Memory B cell (primary cell): ENCODE data around the gene IFNA6.
"Not testable (repeated sequence)": the region's sequence is repeated elsewhere in the genome, so short reads cannot be mapped to it uniquely, and the experiment has no call there.

Source experiments
- ATAC-seq: fragments of 150-1000 bp; cut with Tn5 transposase; 2 replicates; pipeline ENCODE4 v1.10.0; 2021; ENCODE audit warnings: low read depth, mild to moderate bottlenecking, moderate library complexity
- DNase-seq, 2 donors: peaks; one replicate each; pipeline ENCODE4 v3.0.0; 2022; ENCODE audit warnings: low spot score in 2 of 2
- H3K27ac Mint-ChIP-seq: one replicate; pipeline ENCODE4 v1.8.0; 2022; ENCODE audit warnings: mild to moderate bottlenecking, moderate library complexity, mixed read lengths
- H3K27me3 Mint-ChIP-seq: one replicate; pipeline ENCODE4 v1.8.0; 2022; ENCODE audit warnings: mixed read lengths
- H3K36me3 Mint-ChIP-seq: one replicate; pipeline ENCODE4 v1.8.0; 2022; ENCODE audit warnings: mild to moderate bottlenecking, mixed read lengths
- H3K4me1 Mint-ChIP-seq: one replicate; pipeline ENCODE4 v1.8.0; 2022; ENCODE audit warnings: mixed read lengths
- H3K4me3 Mint-ChIP-seq: one replicate; pipeline ENCODE4 v1.8.0; 2022; ENCODE audit warnings: mild to moderate bottlenecking, moderate library complexity, mixed read lengths
- H3K9me3 Mint-ChIP-seq: one replicate; pipeline ENCODE4 v1.8.0; 2022; ENCODE audit warnings: mixed read lengths

The IFNA6 gene

DNA sequence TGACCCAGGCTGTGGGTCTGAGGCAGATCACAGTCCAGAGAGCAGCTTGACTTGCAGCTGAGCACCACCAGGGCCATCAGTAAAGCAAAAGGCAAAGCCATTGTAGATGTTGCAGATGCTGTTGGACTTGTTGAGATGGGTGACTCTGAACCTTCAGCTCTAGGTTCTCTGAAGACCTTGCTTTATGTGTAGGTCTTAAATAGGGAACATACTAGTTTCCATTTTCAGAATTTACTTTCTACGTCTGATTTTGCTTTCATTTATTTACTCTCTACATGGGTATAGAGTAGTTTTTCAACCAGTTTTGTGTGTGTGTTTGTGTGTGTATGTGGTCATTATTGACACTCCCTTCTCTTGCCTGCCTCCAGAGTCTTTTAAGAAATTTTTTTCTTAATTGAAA, at the start of gene IFNA6:
Gene IFNA6, minus strand, starts transcription at position 101 of the 400 bp plus-strand sequence. Its CDS starts 0 bp downstream, at position 101.
- Mint-ChIP-seq H3K9me3 (peaks cover 3% of the 10 kb centered on the region), H3K27me3 (peaks cover 11% of the 10 kb centered on the region), H3K27ac (no peak within 1 kb of the TSS), H3K4me3 (no peak within 1 kb of the TSS), H3K4me1 (no peaks in the 10 kb centered on the region), H3K36me3 (peaks cover 3% of the 10 kb centered on the region)
- ATAC-seq (no peak), DNase-seq (no peak)

GRCh38 chr9:21399956-21400355, 49.3 kb upstream of the IFNA6 start:
- H3K4me1 Mint-ChIP-seq = peaks cover 9% of the 10 kb centered on the region
- peaks cover 2% of the 10 kb centered on the region for H3K9me3 Mint-ChIP-seq
- H3K36me3 Mint-ChIP-seq = no peaks in the 10 kb centered on the region
- no peak overlapping the region for H3K27ac Mint-ChIP-seq
- ATAC-seq (peak; percentile 33), DNase-seq (no peak)
- H3K4me3 Mint-ChIP-seq = no peak overlapping the region
- H3K27me3 Mint-ChIP-seq = peaks cover 23% of the 10 kb centered on the region

- DNase-seq = no peak
- Mint-ChIP-seq H3K27me3 (peaks cover 21% of the 10 kb centered on the region), H3K36me3 (no peaks in the 10 kb centered on the region), H3K9me3 (peaks cover 2% of the 10 kb centered on the region), H3K4me1 (peaks cover 9% of the 10 kb centered on the region), H3K4me3 (no peak overlapping the region), H3K27ac (no peak overlapping the region)
- ATAC-seq = no peak
Observed at GRCh38 chr9:21398955-21399489, 48.3 kb upstream of the IFNA6 start.

DNA sequence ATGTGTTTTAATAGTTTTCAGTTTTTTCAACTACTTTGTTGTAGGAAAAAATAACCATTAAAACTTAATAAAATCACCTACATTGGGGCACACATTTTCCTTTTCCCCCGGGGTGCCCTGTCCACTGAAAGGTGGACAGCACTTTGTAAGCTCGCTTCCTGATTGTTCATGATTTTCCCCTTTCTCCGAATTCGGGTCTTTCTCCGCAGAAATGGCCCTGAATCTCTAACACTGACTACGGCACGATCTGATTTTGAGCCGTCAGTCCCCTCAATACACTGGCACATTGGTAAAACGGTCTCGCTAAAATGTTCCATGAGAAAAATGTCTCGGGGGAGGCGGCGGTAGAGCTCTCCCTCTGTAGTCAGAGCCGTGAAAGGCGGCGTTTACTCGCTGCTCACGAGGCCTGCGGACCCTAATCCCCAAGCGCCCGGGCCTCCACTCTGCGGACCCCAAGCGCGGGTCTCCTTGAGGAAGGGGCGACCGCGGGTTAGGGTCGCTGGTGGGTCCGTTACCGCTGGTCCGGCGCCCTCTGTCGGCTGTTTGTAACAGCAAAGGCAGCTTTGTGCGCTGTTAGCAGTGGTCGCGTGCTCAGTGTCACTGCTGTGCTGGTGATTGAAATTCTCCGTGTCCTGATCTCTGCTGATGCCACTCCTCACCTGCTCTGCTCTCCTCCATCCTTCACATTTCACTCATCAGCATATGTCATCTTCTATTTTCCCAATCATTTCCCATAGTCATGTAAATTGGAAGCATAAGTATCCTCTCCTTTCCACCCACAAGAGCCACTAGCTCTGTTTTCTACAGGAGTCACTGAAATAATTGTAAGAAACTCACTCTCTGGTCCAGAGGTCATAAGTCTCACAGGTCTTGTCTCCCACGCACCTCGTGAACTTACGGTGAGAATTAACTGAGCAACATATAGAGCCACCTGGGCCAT, 45.4 kb upstream of the IFNA6 start:
- ATAC-seq (peak; percentile 62), DNase-seq (peak; percentile 38 to 60)
- Mint-ChIP-seq H3K27me3 (peaks cover 30% of the 10 kb centered on the region), H3K36me3 (no peaks in the 10 kb centered on the region), H3K4me1 (peaks cover 14% of the 10 kb centered on the region), H3K9me3 (peaks cover 2% of the 10 kb centered on the region), H3K27ac (no peak overlapping the region), H3K4me3 (peak overlapping the region; percentile 72)

GRCh38 chr9:21392270-21392669, 41.6 kb upstream of the IFNA6 start:
- no peaks in the 10 kb centered on the region for H3K9me3 Mint-ChIP-seq
- no peaks in the 10 kb centered on the region for H3K36me3 Mint-ChIP-seq
- peaks cover 31% of the 10 kb centered on the region for H3K27me3 Mint-ChIP-seq
- ATAC-seq = peak; percentile 92
- DNase-seq = peak in 1 of 2 donors; percentile 26
- no peak overlapping the region for H3K4me3 Mint-ChIP-seq
- no peak overlapping the region for H3K27ac Mint-ChIP-seq
- peaks cover 12% of the 10 kb centered on the region for H3K4me1 Mint-ChIP-seq

- Mint-ChIP-seq H3K27me3 (peaks cover 8% of the 10 kb centered on the region), H3K9me3 (no peaks in the 10 kb centered on the region), H3K4me1 (peaks cover 18% of the 10 kb centered on the region), H3K27ac (no peak within 1 kb of the TSS), H3K36me3 (no peaks in the 10 kb centered on the region), H3K4me3 (no peak within 1 kb of the TSS)
- DNase-seq (peak in 1 of 2 donors; percentile 23), ATAC-seq (peak; percentile 47)
Observed at GRCh38 chr9:21385131-21385670, 34.5 kb upstream of the IFNA6 start, which contains the start of gene IFNA2. Gene IFNA2 (minus strand): TSS chr9:21385398. CDS start chr9:21385329, 69 bp downstream.

GRCh38 chr9:21383627-21384026, 32.9 kb upstream of the IFNA6 start:
- peaks cover 18% of the 10 kb centered on the region for H3K4me1 Mint-ChIP-seq
- DNase-seq (no peak), ATAC-seq (no peak)
- H3K27me3 Mint-ChIP-seq = peaks cover 8% of the 10 kb centered on the region
- no peak overlapping the region for H3K4me3 Mint-ChIP-seq
- no peaks in the 10 kb centered on the region for H3K36me3 Mint-ChIP-seq
- no peak overlapping the region for H3K27ac Mint-ChIP-seq
- H3K9me3 Mint-ChIP-seq = no peaks in the 10 kb centered on the region

DNA sequence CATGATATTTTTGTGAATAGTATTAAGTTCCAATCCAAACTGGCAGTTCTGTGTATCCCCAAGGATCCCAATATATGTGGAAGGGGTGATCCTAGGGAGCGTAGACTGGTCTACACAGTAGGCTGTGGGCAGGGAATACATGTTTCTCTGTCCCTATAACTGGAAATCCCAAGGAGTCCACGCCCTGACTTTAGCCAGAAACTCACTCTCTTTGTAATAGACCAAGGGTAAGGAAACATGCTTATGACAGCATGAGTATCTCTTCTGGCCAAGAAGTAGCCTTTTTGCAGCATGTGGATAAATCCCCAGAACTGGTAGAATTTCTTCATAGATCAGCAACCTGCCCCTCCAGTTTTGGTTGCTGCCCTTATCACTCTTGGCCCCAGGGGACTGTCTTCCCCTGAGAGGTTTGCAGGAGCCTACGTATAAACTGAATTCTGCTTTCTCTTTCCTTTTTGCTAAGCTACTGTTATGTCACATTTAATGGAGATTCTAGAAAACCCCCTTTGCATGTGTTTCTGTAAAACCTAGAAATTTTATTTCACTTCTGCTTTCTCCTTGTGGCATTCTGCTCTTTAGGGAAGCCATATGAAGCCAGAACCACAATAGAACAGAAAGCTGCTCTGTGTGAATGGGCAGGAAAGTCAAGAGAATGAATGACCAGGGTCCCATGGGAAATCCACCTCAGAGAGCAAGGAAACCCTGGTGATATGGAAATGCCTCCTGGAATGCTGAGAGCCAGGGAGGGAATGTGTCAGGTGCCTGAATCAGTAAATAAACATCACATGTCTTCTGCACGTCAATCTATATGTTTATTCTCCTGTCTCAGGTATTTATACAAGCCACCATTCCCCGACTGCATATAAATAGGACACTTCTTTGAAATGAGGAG, 31.0 kb upstream of the IFNA6 start:
- H3K27ac Mint-ChIP-seq = peak overlapping the region; percentile 7
- H3K27me3 Mint-ChIP-seq = peaks cover 5% of the 10 kb centered on the region
- peak; percentile 92 for ATAC-seq
- no peaks in the 10 kb centered on the region for H3K36me3 Mint-ChIP-seq
- peak; percentile 65 to 81 for DNase-seq
- peaks cover 1% of the 10 kb centered on the region for H3K9me3 Mint-ChIP-seq
- H3K4me3 Mint-ChIP-seq = no peak overlapping the region
- H3K4me1 Mint-ChIP-seq = peaks cover 16% of the 10 kb centered on the region

DNA sequence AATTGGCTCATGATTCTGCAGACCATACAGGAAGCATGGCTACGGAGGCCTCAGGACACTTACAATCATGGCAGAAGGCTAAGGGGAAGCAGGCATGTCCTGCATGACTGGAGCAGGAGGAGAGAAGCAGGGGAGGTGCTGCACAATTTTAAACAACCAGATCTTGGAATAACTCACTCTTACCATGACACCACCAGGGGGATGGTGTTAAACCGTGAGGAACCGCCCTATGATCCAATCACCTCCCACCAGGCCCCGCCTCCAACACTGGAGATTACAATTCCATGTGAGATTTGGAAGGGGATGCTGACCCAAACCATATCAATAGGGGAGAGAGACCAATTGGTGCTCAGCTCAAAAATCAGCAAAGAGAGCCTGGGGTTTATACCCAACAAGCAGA, 20.8 kb upstream of the IFNA6 start:
- not testable (repeated sequence) for H3K4me3 Mint-ChIP-seq, H3K27ac Mint-ChIP-seq

DNA sequence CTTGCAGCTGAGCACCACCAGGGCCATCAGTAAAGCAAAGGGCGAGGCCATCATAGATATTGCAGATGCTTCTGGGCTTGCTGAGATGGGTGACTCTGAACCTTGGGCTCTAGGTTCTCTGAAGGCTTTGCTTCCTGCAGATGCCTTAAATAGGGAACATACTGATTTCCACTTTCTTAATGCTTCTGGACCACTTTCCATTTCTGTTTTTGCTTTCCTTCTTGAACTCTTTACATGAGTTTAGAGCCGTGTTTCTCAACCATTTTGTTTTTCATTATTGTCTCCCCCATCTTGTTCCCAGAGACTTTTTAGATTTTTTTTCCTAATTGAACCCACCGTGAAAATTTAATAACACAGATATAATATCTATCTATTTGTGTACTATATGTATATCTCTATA, 17.3 kb upstream of the IFNA6 start, which contains the start of gene IFNA13:
Gene IFNA13, minus strand, starts transcription at position 101 of the 400 bp plus-strand sequence. Its CDS starts 47 bp downstream, at position 54.
- no peaks in the 10 kb centered on the region for H3K36me3 Mint-ChIP-seq
- H3K4me1 Mint-ChIP-seq = peaks cover 8% of the 10 kb centered on the region
- no peak within 1 kb of the TSS for H3K4me3 Mint-ChIP-seq
- ATAC-seq (no peak), DNase-seq (no peak)
- H3K27me3 Mint-ChIP-seq = peaks cover 12% of the 10 kb centered on the region
- no peak within 1 kb of the TSS for H3K27ac Mint-ChIP-seq
- H3K9me3 Mint-ChIP-seq = no peaks in the 10 kb centered on the region

More for the DNA sequence above, 20.8 kb upstream of the IFNA6 start:
- H3K4me1 Mint-ChIP-seq, H3K9me3 Mint-ChIP-seq, ATAC-seq, H3K36me3 Mint-ChIP-seq, DNase-seq: not testable (repeated sequence)
- H3K27me3 Mint-ChIP-seq = peaks cover 13% of the 10 kb centered on the region

DNA sequence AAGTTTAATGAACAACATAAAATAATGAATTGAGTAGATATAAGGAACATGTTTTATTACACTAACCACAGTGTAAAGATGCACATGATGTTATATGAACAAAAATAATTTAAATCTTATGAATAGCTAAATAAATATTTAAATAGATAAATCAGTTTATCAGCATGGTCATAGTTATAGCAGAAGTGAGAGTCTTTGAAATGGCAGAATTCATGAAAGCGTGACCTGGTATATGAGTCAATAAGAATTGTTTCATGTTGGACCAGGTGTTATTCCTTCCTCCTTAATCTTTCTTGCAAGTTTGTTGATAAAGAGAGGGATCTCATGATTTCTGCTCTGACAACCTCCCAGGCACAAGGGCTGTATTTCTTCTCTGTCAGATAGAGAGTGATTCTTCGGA, 16.5 kb upstream of the IFNA6 start:
- not testable (repeated sequence) for H3K4me1 Mint-ChIP-seq, H3K4me3 Mint-ChIP-seq, H3K36me3 Mint-ChIP-seq, DNase-seq, H3K27ac Mint-ChIP-seq, H3K9me3 Mint-ChIP-seq
- peak; percentile 97 for ATAC-seq
- peaks cover 10% of the 10 kb centered on the region for H3K27me3 Mint-ChIP-seq

- H3K27me3 Mint-ChIP-seq = peaks cover 5% of the 10 kb centered on the region
Observed at GRCh38 chr9:21362287-21362686, 11.6 kb upstream of the IFNA6 start.

More at GRCh38 chr9:21362287-21362686, 11.6 kb upstream of the IFNA6 start:
- peaks cover 19% of the 10 kb centered on the region for H3K4me1 Mint-ChIP-seq
- H3K4me3 Mint-ChIP-seq = no peak overlapping the region
- ATAC-seq (no peak), DNase-seq (no peak)
- H3K9me3 Mint-ChIP-seq = no peaks in the 10 kb centered on the region
- no peak overlapping the region for H3K27ac Mint-ChIP-seq
- no peaks in the 10 kb centered on the region for H3K36me3 Mint-ChIP-seq
